Astrocyte (in vitro differentiated cells and primary cell): ENCODE data around the gene ACOT7. TPM values are rescaled to one million over a fixed set of nuclear protein-coding genes. Genes with fewer than 3 reads are reported as not detected.

Experiments used
- DNase-seq: peaks from one replicate; pipeline ENCODE4 v3.0.0-alpha.2; 2010; ENCODE audit warnings: low read depth
- FAIRE-seq: peaks from 2 replicates; lab custom pipeline; 2011; peaks lifted over from hg19 to GRCh38; lab: Jason Lieb, UNC
- H2AFZ ChIP-seq: 2 replicates; pipeline ENCODE4 v1.6.0; 2012; ENCODE audit warnings: low read depth, low read length, inconsistent platforms
- H3K27ac ChIP-seq: 2 replicates; pipeline ENCODE4 v1.5.1; 2011; ENCODE audit warnings: low read depth, low read length, inconsistent platforms
- H3K27me3 ChIP-seq: 2 replicates; pipeline ENCODE4 v1.6.0; 2011; ENCODE audit warnings: low read length, inconsistent platforms; ENCODE audit not compliant: insufficient read depth
- H3K36me3 ChIP-seq: 2 replicates; pipeline ENCODE4 v1.5.1; 2011; ENCODE audit warnings: low read length, inconsistent platforms; ENCODE audit not compliant: insufficient read depth
- H3K4me1 ChIP-seq: 2 replicates; pipeline ENCODE4 v1.5.1; 2011; ENCODE audit warnings: low read length, inconsistent platforms; ENCODE audit not compliant: insufficient read depth
- H3K4me2 ChIP-seq: 2 replicates; pipeline ENCODE4 v1.6.0; 2012; ENCODE audit warnings: low read length, inconsistent platforms
- H3K4me3 ChIP-seq: 2 replicates; pipeline ENCODE4 v1.5.1; 2011; ENCODE audit warnings: low read depth, mild to moderate bottlenecking, low read length, inconsistent platforms; ENCODE audit not compliant: insufficient read depth
- H3K79me2 ChIP-seq: 2 replicates; pipeline ENCODE4 v1.6.0; 2012; ENCODE audit warnings: mild to moderate bottlenecking, low read length, inconsistent platforms; ENCODE audit not compliant: insufficient read depth
- H3K9ac ChIP-seq: 2 replicates; pipeline ENCODE4 v1.6.0; 2012; ENCODE audit warnings: mild to moderate bottlenecking, low read length, inconsistent platforms
- H3K9me3 ChIP-seq: 2 replicates; pipeline ENCODE4 v1.5.1; 2012; ENCODE audit warnings: low read depth, mild to moderate bottlenecking, low read length, inconsistent platforms; ENCODE audit not compliant: insufficient read depth
- H4K20me1 ChIP-seq: 2 replicates; pipeline ENCODE4 v1.6.0; 2012; ENCODE audit warnings: low read length, inconsistent platforms; ENCODE audit not compliant: insufficient read depth
- H3K27ac Mint-ChIP-seq: one replicate; pipeline ENCODE4 v1.8.0; 2021; ENCODE audit warnings: mild to moderate bottlenecking, mixed read lengths; ENCODE audit not compliant: unreplicated experiment
- H3K27me3 Mint-ChIP-seq: one replicate; pipeline ENCODE4 v1.8.0; 2021; ENCODE audit warnings: low read depth, mixed read lengths; ENCODE audit not compliant: unreplicated experiment
- H3K36me3 Mint-ChIP-seq: one replicate; pipeline ENCODE4 v1.8.0; 2021; ENCODE audit warnings: low read depth, mixed read lengths; ENCODE audit not compliant: unreplicated experiment
- H3K4me1 Mint-ChIP-seq: one replicate; pipeline ENCODE4 v1.8.0; 2021; ENCODE audit warnings: low read depth, mixed read lengths; ENCODE audit not compliant: unreplicated experiment
- H3K4me3 Mint-ChIP-seq: one replicate; pipeline ENCODE4 v1.8.0; 2021; ENCODE audit warnings: mild to moderate bottlenecking, moderate library complexity, mixed read lengths; ENCODE audit not compliant: unreplicated experiment
- H3K9me3 Mint-ChIP-seq: one replicate; pipeline ENCODE4 v1.8.0; 2021; ENCODE audit warnings: mild to moderate bottlenecking, mixed read lengths; ENCODE audit not compliant: unreplicated experiment
- CTCF ChIP-seq: IDR thresholded peaks from 2 replicates; pipeline ENCODE4 v1.5.1; 2011; ENCODE audit warnings: low read depth, mild to moderate bottlenecking, inconsistent platforms, low read length, moderate library complexity; ENCODE audit not compliant: insufficient read depth
- EZH2 ChIP-seq: IDR thresholded peaks from 2 replicates; pipeline ENCODE4 v1.6.1; 2012; ENCODE audit warnings: mild to moderate bottlenecking, low read length, inconsistent platforms; ENCODE audit not compliant: insufficient read depth
- total RNA-seq: library from RNA; stranded (reverse); gene quantifications from 2 replicates; pipeline ENCODE4 v1.2.1, GENCODE V29; 2021

The ACOT7 gene
- total RNA-seq, 1 donor from 2014 or later = 91.1 TPM

GRCh38 chr1:6251233-6251632 is 142.3 kb downstream of the ACOT7 start:
- H3K4me3 Mint-ChIP-seq = no peak overlapping the region
- Histone ChIP-seq H3K4me2 (no peak overlapping the region), H3K27me3 (peaks cover 12% of the 10 kb centered on the region), H3K4me1 (no peaks in the 10 kb centered on the region), H3K36me3 (no peaks in the 10 kb centered on the region), H2AFZ (no peak overlapping the region), H4K20me1 (peaks cover 14% of the 10 kb centered on the region), H3K79me2 (no peaks in the 10 kb centered on the region), H3K9ac (no peak overlapping the region), H3K4me3 (no peak overlapping the region), H3K27ac (no peak overlapping the region), H3K9me3 (no peaks in the 10 kb centered on the region)
- FAIRE-seq (no peak), DNase-seq (no peak)
- H3K27ac Mint-ChIP-seq = no peak overlapping the region
- H3K27me3 Mint-ChIP-seq = peaks cover 55% of the 10 kb centered on the region
- H3K4me1 Mint-ChIP-seq = no peaks in the 10 kb centered on the region
- peaks cover 2% of the 10 kb centered on the region for H3K36me3 Mint-ChIP-seq
- H3K9me3 Mint-ChIP-seq = no peaks in the 10 kb centered on the region
- TF ChIP-seq CTCF (no peak), EZH2 (no peak)

GRCh38 chr1:6249739-6250689 is 143.6 kb downstream of the ACOT7 start:
- peaks cover 15% of the 10 kb centered on the region for H4K20me1 ChIP-seq
- no peaks in the 10 kb centered on the region for H3K9me3 ChIP-seq
- peaks cover 2% of the 10 kb centered on the region for H3K36me3 Mint-ChIP-seq
- TF ChIP-seq EZH2 (peak; percentile 46), CTCF (no peak)
- H3K27ac ChIP-seq = no peak overlapping the region
- H3K27me3 Mint-ChIP-seq = peaks cover 52% of the 10 kb centered on the region
- no peaks in the 10 kb centered on the region for H3K79me2 ChIP-seq
- no peaks in the 10 kb centered on the region for H3K4me1 Mint-ChIP-seq
- H3K4me2 ChIP-seq = peak overlapping the region; percentile 55
- no peaks in the 10 kb centered on the region for H3K36me3 ChIP-seq
- DNase-seq = no peak
- no peak overlapping the region for H3K4me3 Mint-ChIP-seq
- FAIRE-seq = no peak
- H3K9me3 Mint-ChIP-seq = no peaks in the 10 kb centered on the region
- no peak overlapping the region for H2AFZ ChIP-seq
- no peak overlapping the region for H3K4me3 ChIP-seq
- H3K27ac Mint-ChIP-seq = peak overlapping the region; percentile 53
- peaks cover 12% of the 10 kb centered on the region for H3K27me3 ChIP-seq
- no peak overlapping the region for H3K9ac ChIP-seq
- no peaks in the 10 kb centered on the region for H3K4me1 ChIP-seq
